Measurements from ENCODE around the gene DYNC1LI2. TPM values are rescaled to one million over a fixed set of nuclear protein-coding genes. Genes with fewer than 3 reads are reported as not detected.

The DYNC1LI2 gene
- total and polyA plus RNA-seq, 2 of the 8 experiments (the other 6 are each of a cell fraction or from before 2014, with no cell fraction given): 35.0 to 70.8 TPM

- Histone ChIP-seq H3K56ac (replicated peaks; ENCODE audit: insufficient read length, low read depth, low read length) (no peak overlapping the region), H2BK12ac (ENCODE audit: low read depth, low read length) (no peak overlapping the region), H3K4ac (replicated peaks; ENCODE audit: insufficient read length, low read depth, low read length) (no peak overlapping the region), H4K20me1 (replicated peaks in 1 of 2; ENCODE audit: control insufficient read depth in 1 of 2, insufficient read depth in 2 of 2, low read length in 2 of 2) (peaks cover 6 to 16% of the 10 kb centered on the region in 2 experiments), H4K8ac (ENCODE audit: extremely low read depth, insufficient read depth, low read length) (no peak overlapping the region), H2BK5ac (ENCODE audit: low read depth, low read length) (no peak overlapping the region), H3K23me2 (ENCODE audit: low read depth, low read length) (no peaks in the 10 kb centered on the region), H2BK15ac (ENCODE audit: low read length) (no peak overlapping the region), H3K4me2 (ENCODE audit: insufficient read depth in 1 of 2, low read depth in 2 of 2, low read length in 2 of 2) (no peak overlapping the region), H3K27ac (ENCODE audit: low read depth, low read length) (no peak overlapping the region), H3K27me3 (replicated peaks in 1 of 4; ENCODE audit: control insufficient read depth in 3 of 4, extremely low read depth in 1 of 4, insufficient read depth in 3 of 4, low read length in 3 of 4) (no peaks in the 10 kb centered on the region), H3K18ac (ENCODE audit: extremely low read depth, low read length) (no peak overlapping the region), H3K23ac (ENCODE audit: insufficient read length) (no peak overlapping the region), H3K79me2 (ENCODE audit: control insufficient read depth in 1 of 2, insufficient read depth in 2 of 2, low read length in 2 of 2) (peaks cover 3 to 64% of the 10 kb centered on the region in 2 experiments; a peak in 2 of 4 replicates), H3K9me3 (ENCODE audit: insufficient read depth in 2 of 2, low read depth in 1 of 2, low read length in 1 of 2) (no peaks in the 10 kb centered on the region), H4K91ac (replicated peaks; ENCODE audit: insufficient read length, low read length) (no peak overlapping the region), H2BK20ac (ENCODE audit: low read length) (no peak overlapping the region), H3K36me3 (ENCODE audit: control insufficient read depth in 2 of 4, insufficient read depth in 4 of 4, low read length in 3 of 4) (peaks cover 7 to 82% (median 50%) of the 10 kb centered on the region in 4 experiments), H3K79me1 (ENCODE audit: low read depth, low read length) (peaks cover 8% of the 10 kb centered on the region), H2AK5ac (ENCODE audit: low read depth, low read length) (no peak overlapping the region), H3K9ac (replicated peaks in 1 of 4; ENCODE audit: extremely low read depth in 1 of 4, low read depth in 3 of 4, low read length in 3 of 4) (no peak overlapping the region), H4K5ac (ENCODE audit: insufficient read length, low read depth, low read length) (no peak overlapping the region), H3K14ac (ENCODE audit: insufficient read length) (no peak overlapping the region), H2BK120ac (replicated peaks; ENCODE audit: low read depth, low read length) (no peak overlapping the region), H2AFZ (ENCODE audit: low read length) (no peak overlapping the region), H3K4me1 (replicated peaks in 1 of 4; ENCODE audit: control insufficient read depth in 3 of 4, insufficient read depth in 4 of 4, low read length in 3 of 4) (peaks cover 0 to 8% (median 5%) of the 10 kb centered on the region in 4 experiments; a peak in 3 of 7 replicates), H3K4me3 (ENCODE audit: extremely low read depth in 1 of 4, insufficient read depth in 2 of 4, low read depth in 3 of 4, low read length in 4 of 4) (no peak overlapping the region)
- ChIA-PET POLR2A (ENCODE audit: partially characterized antibody) (interaction anchor here (1.4 to 6.6 kb wide), 6 partner anchors 9 to 65 kb away, joined by 3 to 57 read pairs (median 10); partner anchors contain the start of genes DYNC1LI2 and TERB1), CTCF (ENCODE audit: partially characterized antibody) (interaction anchor here (0.7 to 11.3 kb wide), 12 partner anchors 8 to 168 kb away, joined by 3 to 170 read pairs (median 4); partner anchors contain the start of gene DYNC1LI2)
- 89% methylated on average over 10 of the region's 10 CpGs; no CpG with 5 or more reads in 1 of the 2 experiments for whole genome bisulfite sequencing, 2 experiments (ENCODE audit: extremely low coverage in 1 of 2, insufficient coverage in 1 of 2, insufficient read length in 1 of 2, insufficient replicate concordance in 2 of 2, low coverage in 1 of 2, low lambda C conversion rate in 2 of 2, missing lambda C conversion rate in 1 of 2)
- DNase-seq (ENCODE audit: low read depth in 1 of 2, low spot score in 2 of 2) (no peak), FAIRE-seq (no peak)
- TF ChIP-seq E2F6 (IDR thresholded peaks at IDR 0.05): no peak
- no peak for TF ChIP-seq SUZ12 (IDR thresholded peaks at IDR 0.05; ENCODE audit: low read length)
- no peak for TF ChIP-seq SP4 (IDR thresholded peaks at IDR 0.05; ENCODE audit: low read length)
- TF ChIP-seq MAFK (IDR thresholded peaks at IDR 0.05; ENCODE audit: low read depth, low read length): no peak
- TF ChIP-seq YY1 (IDR thresholded peaks at IDR 0.05; ENCODE audit: low read depth, low read length): no peak
- no peak for TF ChIP-seq ZNF274 (IDR thresholded peaks at IDR 0.05; ENCODE audit: borderline replicate concordance, extremely low read depth, low read length)
- TF ChIP-seq SIRT6 (IDR thresholded peaks at IDR 0.05; ENCODE audit: low read length): no peak
These were observed 10.1 kb downstream of the DYNC1LI2 start for GRCh38 chr16:66741169-66741900.
